GM19240 (cell line): ENCODE data around the gene MMP1.

Source experiments
- DNase-seq: peaks from one replicate; pipeline ENCODE4 v3.0.0; 2011; ENCODE audit warnings: low spot score; ENCODE audit not compliant: insufficient read length

MMP1 gene

GRCh38 chr11:102798012-102798746, at the start of gene MMP1:
Gene MMP1, minus strand, starts transcription at chr11:102798160. Its CDS starts 68 bp downstream, at chr11:102798092.
- DNase-seq: no peak

GRCh38 chr11:102846292-102846691, 48.3 kb upstream of the MMP1 start:
- no peak for DNase-seq

GRCh38 chr11:102843489-102843888, 45.5 kb upstream of the MMP1 start, which contains the start of gene MMP3:
Gene MMP3, minus strand, starts transcription at chr11:102843609. Its CDS starts 63 bp downstream, at chr11:102843546.
- no peak for DNase-seq

GRCh38 chr11:102842930-102843329, 45.0 kb upstream of the MMP1 start:
- no peak for DNase-seq

- DNase-seq: no peak
Observed at GRCh38 chr11:102840018-102840417, 42.1 kb upstream of the MMP1 start.

- DNase-seq: no peak
Observed at GRCh38 chr11:102837646-102838045, 39.7 kb upstream of the MMP1 start.

- no peak for DNase-seq
Observed at GRCh38 chr11:102837156-102837555, 39.2 kb upstream of the MMP1 start.

- no peak for DNase-seq
Observed at GRCh38 chr11:102836290-102836875, 38.4 kb upstream of the MMP1 start.

GRCh38 chr11:102833731-102834130, 35.8 kb upstream of the MMP1 start:
- DNase-seq: no peak

GRCh38 chr11:102832612-102833011, 34.7 kb upstream of the MMP1 start:
- no peak for DNase-seq

- no peak for DNase-seq
Observed at GRCh38 chr11:102831489-102832440, 33.8 kb upstream of the MMP1 start.

- DNase-seq: no peak
Observed at GRCh38 chr11:102831128-102831488, 33.1 kb upstream of the MMP1 start.

- DNase-seq: no peak
Observed at GRCh38 chr11:102830001-102830727, 32.2 kb upstream of the MMP1 start.

- DNase-seq: no peak
Observed at GRCh38 chr11:102829316-102830000, 31.5 kb upstream of the MMP1 start.

GRCh38 chr11:102824556-102824955, 26.6 kb upstream of the MMP1 start:
- DNase-seq: no peak

GRCh38 chr11:102819491-102819890, 21.5 kb upstream of the MMP1 start:
- no peak for DNase-seq

- DNase-seq: no peak
Observed at GRCh38 chr11:102813484-102813883, 15.5 kb upstream of the MMP1 start.

GRCh38 chr11:102812188-102812587, 14.2 kb upstream of the MMP1 start:
- DNase-seq: no peak

GRCh38 chr11:102810950-102811660, 13.1 kb upstream of the MMP1 start:
- DNase-seq: no peak

- no peak for DNase-seq
Observed at GRCh38 chr11:102809971-102810370, 12.0 kb upstream of the MMP1 start.
